ENCODE results near the gene WWOX. TPM values are rescaled to one million over a fixed set of nuclear protein-coding genes. Genes with fewer than 3 reads are reported as not detected.

The WWOX gene
- total RNA-seq, 1 experiment from 2014 or later: 15.6 TPM

DNA sequence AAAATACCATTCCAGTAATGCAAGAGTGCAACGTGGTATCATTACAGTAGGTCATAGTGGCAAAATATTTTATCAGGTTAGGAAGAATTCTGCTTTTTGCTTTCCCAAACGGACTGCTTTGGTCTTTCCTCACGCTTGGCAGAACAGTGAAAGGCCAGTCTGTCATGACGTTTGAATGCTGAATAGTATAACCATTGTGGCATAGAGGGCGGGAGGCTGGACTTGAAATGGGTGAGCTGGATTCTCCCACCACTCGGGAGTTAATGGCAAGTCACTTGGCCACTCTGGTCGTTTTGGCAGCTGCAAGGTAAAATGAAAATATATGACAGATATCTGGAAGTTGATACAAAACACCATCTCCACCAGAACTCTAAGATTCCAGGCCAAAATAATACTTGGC is 1109.9 kb downstream of the WWOX start:
- H3K23ac ChIP-seq (ENCODE audit: insufficient read length, low read depth, low read length): no peak overlapping the region
- DNase-seq: no peak
- H3K9ac ChIP-seq (ENCODE audit: extremely low read depth, insufficient read length, low read length): no peak overlapping the region
- no peak overlapping the region for H2BK20ac ChIP-seq (ENCODE audit: low read depth, low read length, poor library complexity, severe bottlenecking)
- Mint-ChIP-seq H3K4me3 (no peak overlapping the region), H3K4me1 (peaks cover 38 to 50% of the 10 kb centered on the region in 2 experiments), H3K9me3 (peaks cover 4% of the 10 kb centered on the region in 2 experiments; a peak in 3 of 5 replicates), H3K36me3 (ENCODE audit: insufficient read depth in 1 of 3, low read depth in 3 of 3) (peaks cover 0 to 5% (median 4%) of the 10 kb centered on the region in 3 experiments; a peak in 5 of 7 replicates), H3K27ac (no peak overlapping the region), H3K27me3 (ENCODE audit: low read depth) (no peaks in the 10 kb centered on the region)
- H4K8ac ChIP-seq (replicated peaks; ENCODE audit: insufficient read length, low read depth, low read length): no peak overlapping the region
- no peak overlapping the region for H3K14ac ChIP-seq (ENCODE audit: insufficient read depth, low read length)
- H2AFZ ChIP-seq (ENCODE audit: low read length): no peak overlapping the region
- no peaks in the 10 kb centered on the region for H3K23me2 ChIP-seq (ENCODE audit: insufficient read length, low read depth, low read length, poor library complexity, severe bottlenecking)
- no peak overlapping the region for H3K18ac ChIP-seq (ENCODE audit: insufficient read length, low read depth, low read length)
- no peak overlapping the region for H3K4me2 ChIP-seq (ENCODE audit: insufficient read depth, insufficient read length, low read length)
- no peaks in the 10 kb centered on the region for H3K27me3 ChIP-seq (ENCODE audit: insufficient read depth, low read length)
- H3K79me2 ChIP-seq (ENCODE audit: insufficient read depth, low read length): no peaks in the 10 kb centered on the region
- H3K27ac ChIP-seq (ENCODE audit: insufficient read length, low read depth, low read length): no peak overlapping the region
- peaks cover 4% of the 10 kb centered on the region; the same call in 1 of the 2 replicates for H3K4me1 ChIP-seq (ENCODE audit: insufficient read depth, low read length)
- no peak overlapping the region for H2BK12ac ChIP-seq (ENCODE audit: insufficient read length, low read depth, low read length)
- no peak overlapping the region for H4K91ac ChIP-seq (ENCODE audit: insufficient read length, low read depth, low read length)
- H2BK5ac ChIP-seq (ENCODE audit: insufficient read length, low read length): no peak overlapping the region
- H4K20me1 ChIP-seq (ENCODE audit: control insufficient read depth, insufficient read depth, insufficient read length): no peaks in the 10 kb centered on the region
- WGBS (ENCODE audit: extremely low coverage, insufficient read length, low lambda C conversion rate): no CpG with 5 or more reads among the region's 7 CpGs
- no peak overlapping the region for H3T11ph ChIP-seq (ENCODE audit: low read length)
- no peaks in the 10 kb centered on the region for H3K9me3 ChIP-seq (ENCODE audit: control insufficient read depth, low read depth, low read length)
- H2AK5ac ChIP-seq (ENCODE audit: insufficient read length, low read length): no peak overlapping the region
- no peaks in the 10 kb centered on the region for H3K79me1 ChIP-seq (ENCODE audit: insufficient read depth, low read depth, low read length, poor library complexity, severe bottlenecking)
- no peak overlapping the region for H3K56ac ChIP-seq (ENCODE audit: insufficient read length, low read depth, low read length)
- H4K5ac ChIP-seq (ENCODE audit: insufficient read length, low read depth, low read length): no peak overlapping the region
- H2BK15ac ChIP-seq (ENCODE audit: low read depth, low read length): no peak overlapping the region
- TF ChIP-seq, protein P1, sequence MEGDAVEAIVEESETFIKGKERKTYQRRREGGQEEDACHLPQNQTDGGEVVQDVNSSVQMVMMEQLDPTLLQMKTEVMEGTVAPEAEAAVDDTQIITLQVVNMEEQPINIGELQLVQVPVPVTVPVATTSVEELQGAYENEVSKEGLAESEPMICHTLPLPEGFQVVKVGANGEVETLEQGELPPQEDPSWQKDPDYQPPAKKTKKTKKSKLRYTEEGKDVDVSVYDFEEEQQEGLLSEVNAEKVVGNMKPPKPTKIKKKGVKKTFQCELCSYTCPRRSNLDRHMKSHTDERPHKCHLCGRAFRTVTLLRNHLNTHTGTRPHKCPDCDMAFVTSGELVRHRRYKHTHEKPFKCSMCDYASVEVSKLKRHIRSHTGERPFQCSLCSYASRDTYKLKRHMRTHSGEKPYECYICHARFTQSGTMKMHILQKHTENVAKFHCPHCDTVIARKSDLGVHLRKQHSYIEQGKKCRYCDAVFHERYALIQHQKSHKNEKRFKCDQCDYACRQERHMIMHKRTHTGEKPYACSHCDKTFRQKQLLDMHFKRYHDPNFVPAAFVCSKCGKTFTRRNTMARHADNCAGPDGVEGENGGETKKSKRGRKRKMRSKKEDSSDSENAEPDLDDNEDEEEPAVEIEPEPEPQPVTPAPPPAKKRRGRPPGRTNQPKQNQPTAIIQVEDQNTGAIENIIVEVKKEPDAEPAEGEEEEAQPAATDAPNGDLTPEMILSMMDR (conservative IDR thresholded peaks at IDR 0.05): no peak
- no peak overlapping the region for H3K4ac ChIP-seq (ENCODE audit: low read depth, low read length)
- no peak overlapping the region for H2BK120ac ChIP-seq (ENCODE audit: low read depth, low read length, poor library complexity, severe bottlenecking)
